Mononuclear cell (primary cell): Measurements from ENCODE around the gene BAHD1. TPM values are rescaled to one million over a fixed set of nuclear protein-coding genes. Genes with fewer than 3 reads are reported as not detected.

Source experiments
- H3K27me3 ChIP-seq: 2 replicates; pipeline ENCODE4 v1.6.0; 2011; ENCODE audit warnings: low read length, control low read depth; ENCODE audit not compliant: insufficient read depth
- H3K4me1 ChIP-seq: 2 replicates; pipeline ENCODE4 v1.5.1; 2011; ENCODE audit warnings: mild to moderate bottlenecking, low read length, control low read depth; ENCODE audit not compliant: insufficient read depth
- H3K4me3 ChIP-seq: 2 replicates; pipeline ENCODE4 v1.5.1; 2011; ENCODE audit warnings: mild to moderate bottlenecking, low read length, moderate library complexity
- H3K9me3 ChIP-seq: 2 replicates; pipeline ENCODE4 v1.5.1; 2011; ENCODE audit warnings: low read depth, mild to moderate bottlenecking, control low read depth, low read length
- total RNA-seq: library from RNA; depleted of rRNA; stranded (reverse); fragments of >200 nt; gene quantifications from one replicate; pipeline ENCODE4 v1.2.3, GENCODE V29; 2012

The BAHD1 gene
- total RNA-seq, 1 donor, result 13.9 TPM

GRCh38 chr15:40416056-40416455 is 24.7 kb upstream of the BAHD1 start:
- Histone ChIP-seq H3K4me3 (no peak overlapping the region), H3K27me3 (no peaks in the 10 kb centered on the region), H3K4me1 (no peaks in the 10 kb centered on the region), H3K9me3 (no peaks in the 10 kb centered on the region)

GRCh38 chr15:40418126-40418525 is 22.6 kb upstream of the BAHD1 start:
- no peaks in the 10 kb centered on the region for H3K27me3 ChIP-seq
- H3K4me1 ChIP-seq, result peaks cover 9% of the 10 kb centered on the region
- H3K4me3 ChIP-seq, result no peak overlapping the region
- no peaks in the 10 kb centered on the region for H3K9me3 ChIP-seq

- H3K4me3 ChIP-seq, result no peak overlapping the region
- no peaks in the 10 kb centered on the region for H3K9me3 ChIP-seq
- no peaks in the 10 kb centered on the region for H3K27me3 ChIP-seq
- peaks cover 9% of the 10 kb centered on the region for H3K4me1 ChIP-seq
Measured at GRCh38 chr15:40420071-40420713, 20.6 kb upstream of the BAHD1 start.

GRCh38 chr15:40420793-40421192 is 20.0 kb upstream of the BAHD1 start:
- H3K27me3 ChIP-seq, result no peaks in the 10 kb centered on the region
- H3K4me1 ChIP-seq, result peaks cover 9% of the 10 kb centered on the region
- no peak overlapping the region for H3K4me3 ChIP-seq
- no peaks in the 10 kb centered on the region for H3K9me3 ChIP-seq

- peaks cover 9% of the 10 kb centered on the region for H3K4me1 ChIP-seq
- no peaks in the 10 kb centered on the region for H3K9me3 ChIP-seq
- H3K4me3 ChIP-seq, result no peak overlapping the region
- H3K27me3 ChIP-seq, result no peaks in the 10 kb centered on the region
Measured at GRCh38 chr15:40421246-40422157, 19.3 kb upstream of the BAHD1 start.

- no peaks in the 10 kb centered on the region for H3K27me3 ChIP-seq
- peaks cover 9% of the 10 kb centered on the region for H3K4me1 ChIP-seq
- H3K9me3 ChIP-seq, result no peaks in the 10 kb centered on the region
- no peak overlapping the region for H3K4me3 ChIP-seq
Measured at GRCh38 chr15:40424483-40425115, 16.2 kb upstream of the BAHD1 start.

GRCh38 chr15:40425681-40426080 is 15.1 kb upstream of the BAHD1 start:
- Histone ChIP-seq H3K9me3 (no peaks in the 10 kb centered on the region), H3K4me3 (no peak overlapping the region), H3K4me1 (peaks cover 9% of the 10 kb centered on the region), H3K27me3 (no peaks in the 10 kb centered on the region)

- no peaks in the 10 kb centered on the region for H3K27me3 ChIP-seq
- no peaks in the 10 kb centered on the region for H3K4me1 ChIP-seq
- H3K4me3 ChIP-seq, result no peak overlapping the region
- no peaks in the 10 kb centered on the region for H3K9me3 ChIP-seq
Measured at GRCh38 chr15:40427188-40427587, 13.6 kb upstream of the BAHD1 start.

- H3K4me3 ChIP-seq, result no peak overlapping the region
- no peaks in the 10 kb centered on the region for H3K9me3 ChIP-seq
- no peaks in the 10 kb centered on the region for H3K27me3 ChIP-seq
- no peaks in the 10 kb centered on the region for H3K4me1 ChIP-seq
Measured at GRCh38 chr15:40428185-40428584, 12.6 kb upstream of the BAHD1 start.

- H3K27me3 ChIP-seq, result no peaks in the 10 kb centered on the region
- H3K4me1 ChIP-seq, result no peaks in the 10 kb centered on the region
- no peaks in the 10 kb centered on the region for H3K9me3 ChIP-seq
- no peak overlapping the region for H3K4me3 ChIP-seq
Measured at GRCh38 chr15:40429068-40429710, 11.6 kb upstream of the BAHD1 start.

- H3K4me1 ChIP-seq, result peaks cover under 1% of the 10 kb centered on the region
- H3K9me3 ChIP-seq, result no peaks in the 10 kb centered on the region
- H3K4me3 ChIP-seq, result no peak overlapping the region
- H3K27me3 ChIP-seq, result peaks cover 10% of the 10 kb centered on the region
Measured at GRCh38 chr15:40430271-40430805, 10.4 kb upstream of the BAHD1 start.

GRCh38 chr15:40435023-40435709 is 5.6 kb upstream of the BAHD1 start:
- H3K9me3 ChIP-seq, result no peaks in the 10 kb centered on the region
- no peak overlapping the region for H3K4me3 ChIP-seq
- H3K4me1 ChIP-seq, result peaks cover 31% of the 10 kb centered on the region
- H3K27me3 ChIP-seq, result peaks cover 43% of the 10 kb centered on the region

GRCh38 chr15:40435710-40436089 is 5.1 kb upstream of the BAHD1 start:
- Histone ChIP-seq H3K4me3 (no peak overlapping the region), H3K27me3 (peaks cover 43% of the 10 kb centered on the region), H3K4me1 (peaks cover 33% of the 10 kb centered on the region), H3K9me3 (no peaks in the 10 kb centered on the region)

- Histone ChIP-seq H3K27me3 (peaks cover 43% of the 10 kb centered on the region), H3K4me3 (no peak overlapping the region), H3K9me3 (no peaks in the 10 kb centered on the region), H3K4me1 (peaks cover 33% of the 10 kb centered on the region)
Measured at GRCh38 chr15:40436116-40436891, 4.4 kb upstream of the BAHD1 start.
